Upper lobe of left lung (tissue), 4 donors: ENCODE results near the gene NEK2.

ENCODE experiments used
- CTCF ChIP-seq, 6 experiments: fragments of 450-650 bp in 4 of 6; fragments of 200-600 bp in 2 of 6; sonication (generic) in 2 of 6; IDR thresholded peaks; one replicate each; pipeline ENCODE4 v1.5.1; 2016 to 2019; ENCODE audit warnings: antibody characterized with exemption in 6 of 6
- EP300 ChIP-seq, 4 donors: sonication (generic); formaldehyde crosslinking; IDR thresholded peaks; one replicate each; pipeline ENCODE4 v1.5.1; 2017; ENCODE audit warnings: antibody characterized with exemption in 4 of 4, control low read depth in 2 of 4
- POLR2A ChIP-seq, 4 donors: fragments of 450-650 bp; IDR thresholded peaks; one replicate each; pipeline ENCODE4 v1.5.1; 2016 to 2017; ENCODE audit warnings: antibody characterized with exemption in 4 of 4, mild to moderate bottlenecking in 2 of 4

GRCh38 chr1:211634461-211634860, 41.0 kb downstream of the NEK2 start:
- no peak for TF ChIP-seq EP300 (IDR thresholded peaks at IDR 0.05)
- TF ChIP-seq CTCF (IDR thresholded peaks at IDR 0.05), result no peak
- no peak for TF ChIP-seq POLR2A (IDR thresholded peaks at IDR 0.05)
